ENCODE measurements around the gene NT5E. TPM values are rescaled to one million over a fixed set of nuclear protein-coding genes. Genes with fewer than 3 reads are reported as not detected.

Gene NT5E
- total and polyA plus RNA-seq, 2 of the 13 experiments (the other 11 are each of a cell fraction or from before 2014, with no cell fraction given), result 9.5 to 33.0 TPM

DNA sequence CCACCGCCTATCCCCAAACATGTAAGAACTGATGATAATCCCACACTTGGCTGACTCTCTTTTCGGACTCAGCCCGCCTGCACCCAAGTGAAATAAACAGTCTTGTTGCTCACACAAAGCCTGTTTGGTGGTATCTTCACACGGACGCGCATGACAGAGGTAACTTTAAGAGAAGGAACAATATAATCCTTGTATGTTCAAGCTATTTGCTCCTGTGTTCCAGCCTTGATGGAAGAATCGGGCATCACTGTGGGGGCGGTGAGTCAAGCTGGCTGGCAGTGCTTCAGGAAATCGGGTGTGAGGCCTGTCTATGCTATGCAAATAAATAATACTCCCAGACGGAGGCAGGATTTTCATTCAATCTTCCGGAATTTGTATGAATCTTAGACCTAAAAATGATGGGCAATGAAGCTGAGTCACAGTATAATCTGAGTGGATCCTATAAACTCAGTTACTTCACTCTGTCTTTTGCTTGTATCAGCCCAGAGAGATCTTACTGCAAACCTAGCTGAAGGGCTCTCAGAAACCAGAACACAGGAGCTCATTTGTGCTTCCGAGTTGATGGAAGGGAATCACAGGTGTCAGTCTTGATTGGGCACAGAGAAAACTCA lies 45.2 kb upstream of the NT5E start (continued):
- TF ChIP-seq SAP130 (CRISPR knock-in tag; IDR thresholded peaks at IDR 0.05; ENCODE audit: low read depth) (peak; percentile 26; the same call in 1 of the 2 replicates), LCORL (IDR thresholded peaks at IDR 0.05) (no peak), LCORL (CRISPR knock-in tag; IDR thresholded peaks at IDR 0.05) (0 out of 2 replicates have a peak, but pooled peaks have one; percentile 22), ZNF615 (CRISPR knock-in tag; IDR thresholded peaks at IDR 0.05; ENCODE audit: borderline replicate concordance) (peak; percentile 43; the same call in 1 of the 2 replicates), BORCS8-MEF2B (CRISPR knock-in tag; IDR thresholded peaks at IDR 0.05) (peak; percentile 56; the same call in 1 of the 2 replicates), ZNF34 (CRISPR knock-in tag; IDR thresholded peaks at IDR 0.05; ENCODE audit: borderline replicate concordance) (0 out of 2 replicates have a peak, but pooled peaks have one; percentile 14), FOSL2 (CRISPR knock-in tag; IDR thresholded peaks at IDR 0.05) (peak; percentile 76), CCAR2 (optimal IDR thresholded peaks at IDR 0.05; ENCODE audit: low read depth, low read length) (no peak), ZNF577 (CRISPR knock-in tag; IDR thresholded peaks at IDR 0.05; ENCODE audit: borderline replicate concordance, low read depth) (no peak), RBFOX2 (IDR thresholded peaks at IDR 0.05; ENCODE audit: low read depth, low read length) (peak; percentile 48; the same call in 1 of the 2 replicates), ZNF792 (CRISPR knock-in tag; IDR thresholded peaks at IDR 0.05) (no peak), ZFX (CRISPR knock-in tag; IDR thresholded peaks at IDR 0.05; ENCODE audit: low read depth) (peak; percentile 54; the same call in 1 of the 2 replicates), TP53 (CRISPR knock-in tag; conservative IDR thresholded peaks at IDR 0.05) (0 out of 2 replicates have a peak, but pooled peaks have one; percentile 37), SSRP1 (CRISPR knock-in tag; IDR thresholded peaks at IDR 0.05) (peak; percentile 94; the same call in 1 of the 2 replicates), MTF2 (CRISPR knock-in tag; IDR thresholded peaks at IDR 0.05; ENCODE audit: borderline replicate concordance) (no peak)
- TF ChIP-seq, protein P1, sequence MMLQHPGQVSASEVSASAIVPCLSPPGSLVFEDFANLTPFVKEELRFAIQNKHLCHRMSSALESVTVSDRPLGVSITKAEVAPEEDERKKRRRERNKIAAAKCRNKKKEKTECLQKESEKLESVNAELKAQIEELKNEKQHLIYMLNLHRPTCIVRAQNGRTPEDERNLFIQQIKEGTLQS (CRISPR knock-in tag; IDR thresholded peaks at IDR 0.05), result no peak
- TF ChIP-seq, protein P2, sequence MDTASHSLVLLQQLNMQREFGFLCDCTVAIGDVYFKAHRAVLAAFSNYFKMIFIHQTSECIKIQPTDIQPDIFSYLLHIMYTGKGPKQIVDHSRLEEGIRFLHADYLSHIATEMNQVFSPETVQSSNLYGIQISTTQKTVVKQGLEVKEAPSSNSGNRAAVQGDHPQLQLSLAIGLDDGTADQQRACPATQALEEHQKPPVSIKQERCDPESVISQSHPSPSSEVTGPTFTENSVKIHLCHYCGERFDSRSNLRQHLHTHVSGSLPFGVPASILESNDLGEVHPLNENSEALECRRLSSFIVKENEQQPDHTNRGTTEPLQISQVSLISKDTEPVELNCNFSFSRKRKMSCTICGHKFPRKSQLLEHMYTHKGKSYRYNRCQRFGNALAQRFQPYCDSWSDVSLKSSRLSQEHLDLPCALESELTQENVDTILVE (CRISPR knock-in tag; IDR thresholded peaks at IDR 0.05), result peak; percentile 12; the same call in 1 of the 2 replicates
- TF ChIP-seq, protein P3, sequence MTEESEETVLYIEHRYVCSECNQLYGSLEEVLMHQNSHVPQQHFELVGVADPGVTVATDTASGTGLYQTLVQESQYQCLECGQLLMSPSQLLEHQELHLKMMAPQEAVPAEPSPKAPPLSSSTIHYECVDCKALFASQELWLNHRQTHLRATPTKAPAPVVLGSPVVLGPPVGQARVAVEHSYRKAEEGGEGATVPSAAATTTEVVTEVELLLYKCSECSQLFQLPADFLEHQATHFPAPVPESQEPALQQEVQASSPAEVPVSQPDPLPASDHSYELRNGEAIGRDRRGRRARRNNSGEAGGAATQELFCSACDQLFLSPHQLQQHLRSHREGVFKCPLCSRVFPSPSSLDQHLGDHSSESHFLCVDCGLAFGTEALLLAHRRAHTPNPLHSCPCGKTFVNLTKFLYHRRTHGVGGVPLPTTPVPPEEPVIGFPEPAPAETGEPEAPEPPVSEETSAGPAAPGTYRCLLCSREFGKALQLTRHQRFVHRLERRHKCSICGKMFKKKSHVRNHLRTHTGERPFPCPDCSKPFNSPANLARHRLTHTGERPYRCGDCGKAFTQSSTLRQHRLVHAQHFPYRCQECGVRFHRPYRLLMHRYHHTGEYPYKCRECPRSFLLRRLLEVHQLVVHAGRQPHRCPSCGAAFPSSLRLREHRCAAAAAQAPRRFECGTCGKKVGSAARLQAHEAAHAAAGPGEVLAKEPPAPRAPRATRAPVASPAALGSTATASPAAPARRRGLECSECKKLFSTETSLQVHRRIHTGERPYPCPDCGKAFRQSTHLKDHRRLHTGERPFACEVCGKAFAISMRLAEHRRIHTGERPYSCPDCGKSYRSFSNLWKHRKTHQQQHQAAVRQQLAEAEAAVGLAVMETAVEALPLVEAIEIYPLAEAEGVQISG (CRISPR knock-in tag; IDR thresholded peaks at IDR 0.05), result peak; percentile 9; the same call in 1 of the 2 replicates

Data from HepG2 (cell line).